HepG2 (cell line): ENCODE data around the gene CFAP45.

Source experiments
- IRX3 ChIP-seq: sonication (generic); formaldehyde crosslinking; IDR thresholded peaks from 2 replicates; pipeline ENCODE4 v1.8.1; 2023; ENCODE audit warnings: mild to moderate bottlenecking, low read depth, missing genetic modification reagents, borderline replicate concordance
- JUNB ChIP-seq: sonication (generic); formaldehyde crosslinking; IDR thresholded peaks from 2 replicates; pipeline ENCODE4 v1.8.0; 2022; ENCODE audit warnings: missing genetic modification reagents, mild to moderate bottlenecking, borderline replicate concordance
- ZNF10 ChIP-seq: sonication (generic); formaldehyde crosslinking; IDR thresholded peaks from 2 replicates; pipeline ENCODE4 v1.4.0; 2020; ENCODE audit warnings: mild to moderate bottlenecking, low read depth, missing genetic modification reagents, borderline replicate concordance
- ZNF431 ChIP-seq: sonication (generic); formaldehyde crosslinking; IDR thresholded peaks from 2 replicates; pipeline ENCODE4 v1.9.0; 2022; ENCODE audit warnings: missing genetic modification reagents, low read depth, mild to moderate bottlenecking, borderline replicate concordance
- TF ChIP-seq, protein P1 (sequence below): sonication (generic); formaldehyde crosslinking; IDR thresholded peaks from 2 replicates; pipeline ENCODE4 v1.8.1; 2023; ENCODE audit warnings: missing genetic modification reagents, inconsistent platforms, borderline replicate concordance
- TF ChIP-seq, protein P2 (sequence below): sonication (generic); formaldehyde crosslinking; IDR thresholded peaks from 2 replicates; pipeline ENCODE4 v1.5.0; 2020; ENCODE audit warnings: mild to moderate bottlenecking, missing genetic modification reagents, moderate library complexity
- TF ChIP-seq, protein P3 (sequence below): IDR thresholded peaks from 2 replicates; pipeline ENCODE4 v1.6.1; 2016; ENCODE audit warnings: mild to moderate bottlenecking, missing biosample characterization, missing genetic modification reagents
- TF ChIP-seq, protein P4 (sequence below): sonication (generic); formaldehyde crosslinking; IDR thresholded peaks from 2 replicates; pipeline ENCODE4 v1.4.0; 2020; ENCODE audit warnings: low read depth, mild to moderate bottlenecking, missing genetic modification reagents

DNA sequence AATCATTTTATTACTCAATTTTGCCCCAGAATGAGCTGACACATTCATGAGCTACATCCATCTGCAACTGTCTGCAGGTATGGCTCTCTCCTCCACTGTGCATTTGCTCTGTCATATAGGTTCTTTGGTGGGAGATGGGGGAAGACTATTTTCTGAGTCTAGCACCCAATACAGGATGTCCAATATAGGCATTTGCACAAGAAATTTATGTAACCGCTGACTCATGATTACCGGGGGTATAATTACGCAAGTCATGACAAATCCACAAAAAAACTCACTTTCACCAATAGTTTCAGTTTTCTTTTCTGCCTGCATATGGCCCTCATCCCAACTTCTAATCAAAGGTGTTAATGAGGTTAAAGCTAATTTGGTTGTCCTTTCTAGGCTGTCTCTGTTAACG, 20.0 kb downstream of the CFAP45 start:
- TF ChIP-seq, protein P1, sequence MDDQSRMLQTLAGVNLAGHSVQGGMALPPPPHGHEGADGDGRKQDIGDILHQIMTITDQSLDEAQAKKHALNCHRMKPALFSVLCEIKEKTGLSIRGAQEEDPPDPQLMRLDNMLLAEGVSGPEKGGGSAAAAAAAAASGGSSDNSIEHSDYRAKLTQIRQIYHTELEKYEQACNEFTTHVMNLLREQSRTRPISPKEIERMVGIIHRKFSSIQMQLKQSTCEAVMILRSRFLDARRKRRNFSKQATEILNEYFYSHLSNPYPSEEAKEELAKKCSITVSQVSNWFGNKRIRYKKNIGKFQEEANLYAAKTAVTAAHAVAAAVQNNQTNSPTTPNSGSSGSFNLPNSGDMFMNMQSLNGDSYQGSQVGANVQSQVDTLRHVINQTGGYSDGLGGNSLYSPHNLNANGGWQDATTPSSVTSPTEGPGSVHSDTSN: no peak
- TF ChIP-seq, protein P2, sequence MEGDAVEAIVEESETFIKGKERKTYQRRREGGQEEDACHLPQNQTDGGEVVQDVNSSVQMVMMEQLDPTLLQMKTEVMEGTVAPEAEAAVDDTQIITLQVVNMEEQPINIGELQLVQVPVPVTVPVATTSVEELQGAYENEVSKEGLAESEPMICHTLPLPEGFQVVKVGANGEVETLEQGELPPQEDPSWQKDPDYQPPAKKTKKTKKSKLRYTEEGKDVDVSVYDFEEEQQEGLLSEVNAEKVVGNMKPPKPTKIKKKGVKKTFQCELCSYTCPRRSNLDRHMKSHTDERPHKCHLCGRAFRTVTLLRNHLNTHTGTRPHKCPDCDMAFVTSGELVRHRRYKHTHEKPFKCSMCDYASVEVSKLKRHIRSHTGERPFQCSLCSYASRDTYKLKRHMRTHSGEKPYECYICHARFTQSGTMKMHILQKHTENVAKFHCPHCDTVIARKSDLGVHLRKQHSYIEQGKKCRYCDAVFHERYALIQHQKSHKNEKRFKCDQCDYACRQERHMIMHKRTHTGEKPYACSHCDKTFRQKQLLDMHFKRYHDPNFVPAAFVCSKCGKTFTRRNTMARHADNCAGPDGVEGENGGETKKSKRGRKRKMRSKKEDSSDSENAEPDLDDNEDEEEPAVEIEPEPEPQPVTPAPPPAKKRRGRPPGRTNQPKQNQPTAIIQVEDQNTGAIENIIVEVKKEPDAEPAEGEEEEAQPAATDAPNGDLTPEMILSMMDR (CRISPR knock-in tag): no peak
- TF ChIP-seq JUNB (CRISPR knock-in tag) (no peak), ZNF10 (CRISPR knock-in tag) (no peak), ZNF431 (CRISPR knock-in tag) (no peak), IRX3 (CRISPR knock-in tag) (no peak)
- TF ChIP-seq, protein P3, sequence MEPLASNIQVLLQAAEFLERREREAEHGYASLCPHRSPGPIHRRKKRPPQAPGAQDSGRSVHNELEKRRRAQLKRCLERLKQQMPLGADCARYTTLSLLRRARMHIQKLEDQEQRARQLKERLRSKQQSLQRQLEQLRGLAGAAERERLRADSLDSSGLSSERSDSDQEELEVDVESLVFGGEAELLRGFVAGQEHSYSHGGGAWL: no peak
- TF ChIP-seq, protein P4, sequence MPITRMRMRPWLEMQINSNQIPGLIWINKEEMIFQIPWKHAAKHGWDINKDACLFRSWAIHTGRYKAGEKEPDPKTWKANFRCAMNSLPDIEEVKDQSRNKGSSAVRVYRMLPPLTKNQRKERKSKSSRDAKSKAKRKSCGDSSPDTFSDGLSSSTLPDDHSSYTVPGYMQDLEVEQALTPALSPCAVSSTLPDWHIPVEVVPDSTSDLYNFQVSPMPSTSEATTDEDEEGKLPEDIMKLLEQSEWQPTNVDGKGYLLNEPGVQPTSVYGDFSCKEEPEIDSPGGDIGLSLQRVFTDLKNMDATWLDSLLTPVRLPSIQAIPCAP (CRISPR knock-in tag): no peak
